GM18909 (cell line): ENCODE data around the gene PDCD6IP.
"Not testable (repeated sequence)": the region's sequence is repeated elsewhere in the genome, so short reads cannot be mapped to it uniquely, and the experiment has no call there.

Experiments
- ATAC-seq: cut with Tn5 transposase; IDR thresholded peaks from one replicate; pipeline ENCODE4 v1.9.1; 2021; ENCODE audit warnings: mild to moderate bottlenecking; ENCODE audit not compliant: unreplicated experiment, poor library complexity

The PDCD6IP gene

DNA sequence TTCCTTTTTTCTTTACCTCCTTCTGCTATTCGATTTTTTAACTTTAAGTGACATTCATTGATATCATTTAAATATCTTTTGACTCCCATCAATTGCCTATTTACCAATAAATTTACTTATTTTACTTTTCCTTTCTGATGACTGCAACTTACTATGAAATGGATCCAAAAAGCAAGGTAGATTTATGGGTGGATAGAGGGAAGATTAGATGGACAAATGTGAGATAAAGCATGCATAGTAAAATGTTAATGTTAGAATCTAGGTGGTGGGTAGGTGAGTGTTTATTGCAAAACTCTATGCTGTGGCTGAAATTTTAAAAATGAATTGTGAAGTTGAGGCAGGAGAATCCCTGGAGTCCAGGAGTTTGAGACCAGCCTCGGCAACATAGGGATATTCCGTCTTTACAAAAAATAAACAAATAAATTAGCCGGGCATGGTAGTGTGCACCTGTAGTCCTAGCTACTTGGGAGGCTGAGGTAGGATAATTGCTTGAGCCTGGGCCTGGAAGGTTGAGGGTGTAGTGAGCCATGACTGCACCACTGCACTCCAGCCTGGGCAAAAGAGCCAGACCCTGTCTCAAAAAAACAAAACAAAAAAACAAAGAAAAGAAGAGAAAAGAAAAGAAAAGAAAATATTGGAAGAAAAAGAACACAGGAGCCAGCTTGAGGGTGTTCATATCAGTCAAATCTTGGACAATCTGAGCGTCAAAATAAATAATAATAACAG, 6.1 kb upstream of the PDCD6IP start:
- no peak for ATAC-seq

DNA sequence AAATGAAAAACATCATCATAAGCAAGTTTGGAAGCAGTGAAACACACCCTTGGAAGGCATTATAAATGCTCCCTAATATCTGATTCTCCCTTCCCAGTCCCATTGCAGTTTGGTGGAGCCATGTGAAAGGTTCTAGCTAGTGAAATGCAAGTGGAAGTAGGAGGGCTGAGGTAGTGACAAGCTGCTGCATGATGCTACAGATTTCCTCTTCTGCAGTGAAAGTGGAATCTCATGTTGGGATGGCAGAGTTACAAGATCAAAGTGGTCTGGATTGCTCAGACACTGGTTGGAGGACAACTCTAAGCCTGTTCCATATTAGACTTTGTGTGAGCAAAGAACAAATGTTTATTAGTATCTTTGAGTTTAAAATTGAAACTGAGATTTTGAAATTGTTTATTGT, 3.3 kb upstream of the PDCD6IP start:
- no peak for ATAC-seq

DNA sequence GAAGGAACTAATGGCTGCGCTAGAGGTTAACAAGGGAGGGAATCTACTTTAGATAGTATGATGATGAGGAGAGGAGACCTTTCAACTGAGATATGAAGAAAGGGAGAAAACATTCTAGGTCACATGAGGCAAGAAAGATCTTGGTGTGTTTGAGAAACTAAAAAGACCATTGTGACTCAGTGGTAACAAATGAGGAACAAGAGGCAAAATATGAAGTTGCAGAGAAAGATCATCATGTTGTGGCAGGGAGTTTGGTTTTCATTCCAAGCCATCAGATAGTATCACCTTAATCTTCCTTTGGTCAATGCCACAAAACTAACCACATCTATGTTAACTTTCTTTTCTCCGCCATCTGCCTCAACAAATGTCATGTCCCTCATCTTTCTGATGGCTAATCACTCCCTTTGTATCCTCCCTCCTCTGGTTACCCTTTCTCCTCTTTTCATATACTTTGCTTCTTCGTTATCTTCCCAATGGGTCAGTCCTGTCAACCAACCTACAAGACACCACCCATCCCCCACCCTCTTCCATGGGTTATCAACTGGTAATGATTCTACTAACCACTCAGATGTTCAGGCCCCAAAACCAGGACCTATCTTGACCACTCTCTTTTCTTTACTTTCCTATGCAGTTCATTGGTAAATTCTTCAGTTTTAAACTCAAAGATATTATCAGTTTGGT, 2.4 kb upstream of the PDCD6IP start:
- ATAC-seq = no peak

DNA sequence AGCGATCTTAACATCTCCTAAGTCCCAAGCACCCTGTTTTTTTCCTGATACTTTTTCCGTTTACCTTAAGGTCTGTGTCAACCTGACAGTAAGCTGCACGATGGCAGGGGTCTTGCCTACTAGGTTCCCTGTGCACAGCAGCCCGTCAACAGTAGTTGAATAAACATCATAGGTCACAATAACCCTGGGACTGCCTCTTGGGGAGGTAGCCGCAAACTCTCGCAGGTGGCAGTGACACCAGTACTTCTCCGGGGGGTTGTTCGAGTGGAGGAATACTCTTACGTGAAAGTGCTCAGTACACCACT, 365 bp upstream of the PDCD6IP start:
- peak; percentile 61 for ATAC-seq

DNA sequence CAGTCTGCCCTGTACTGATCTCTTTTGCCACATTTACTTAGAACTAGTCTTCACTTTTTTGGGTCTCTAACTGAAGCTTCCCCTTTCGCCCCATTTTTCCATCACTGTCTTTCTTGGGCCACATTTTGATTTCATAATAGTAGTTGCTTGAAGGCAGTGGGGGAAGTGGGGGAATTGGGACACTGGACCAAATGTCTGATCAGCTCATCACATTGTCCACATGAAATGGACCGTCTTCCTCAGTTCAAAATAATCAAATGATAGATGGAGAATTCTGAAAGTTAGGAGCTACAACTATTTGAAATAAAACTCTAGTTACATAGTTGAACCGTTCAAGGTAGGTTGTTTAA, 747 bp downstream of the PDCD6IP start:
- no peak for ATAC-seq

DNA sequence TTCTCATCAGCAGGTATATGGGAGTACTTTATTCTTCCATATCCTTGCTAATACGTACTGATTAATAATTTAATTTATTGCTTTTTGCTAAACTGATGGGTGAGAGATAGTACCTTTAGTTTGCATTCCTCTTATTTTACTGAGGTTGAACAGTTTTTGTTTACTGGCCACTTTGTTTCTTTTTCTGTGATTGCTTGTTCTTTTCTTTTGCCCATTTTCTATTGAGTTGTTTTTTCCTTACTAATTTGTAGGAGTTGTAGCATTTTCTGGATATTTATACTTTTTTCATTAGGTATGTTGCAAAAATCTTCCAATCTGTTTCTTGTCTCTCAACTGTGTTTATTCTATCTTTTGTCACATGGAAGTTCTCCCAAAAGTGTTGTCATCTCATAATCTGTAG, 4.8 kb downstream of the PDCD6IP start:
- no peak for ATAC-seq

DNA sequence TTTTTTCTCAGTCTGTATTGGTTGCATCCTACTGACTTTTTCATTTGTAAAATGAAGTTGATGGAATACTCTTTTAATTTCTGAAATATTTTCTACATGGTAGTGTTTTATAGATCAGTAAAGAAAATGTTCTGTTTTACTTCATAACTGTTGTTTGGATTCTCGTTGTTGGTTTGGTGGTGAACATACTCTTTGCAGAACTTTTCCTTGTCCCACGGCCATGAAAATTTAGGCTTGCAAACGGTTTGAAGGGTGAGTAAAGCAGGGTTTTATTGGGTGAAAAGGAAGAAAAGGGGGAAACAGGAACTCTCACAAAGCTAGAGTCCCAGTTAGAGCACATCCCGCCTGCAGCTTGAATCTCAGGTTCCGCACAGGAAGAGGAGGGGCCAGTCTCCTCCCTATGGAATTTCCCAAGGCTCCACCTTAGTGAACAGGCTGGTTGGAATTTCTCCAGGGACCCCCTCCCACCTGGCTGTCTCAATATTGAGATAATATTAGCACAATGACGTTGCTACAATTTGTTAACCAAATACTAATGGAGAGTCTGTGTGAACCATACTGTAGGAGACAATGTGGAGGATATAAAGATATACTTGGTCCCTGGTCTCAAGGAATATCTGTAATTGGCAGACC, 5.6 kb downstream of the PDCD6IP start:
- ATAC-seq = no peak

DNA sequence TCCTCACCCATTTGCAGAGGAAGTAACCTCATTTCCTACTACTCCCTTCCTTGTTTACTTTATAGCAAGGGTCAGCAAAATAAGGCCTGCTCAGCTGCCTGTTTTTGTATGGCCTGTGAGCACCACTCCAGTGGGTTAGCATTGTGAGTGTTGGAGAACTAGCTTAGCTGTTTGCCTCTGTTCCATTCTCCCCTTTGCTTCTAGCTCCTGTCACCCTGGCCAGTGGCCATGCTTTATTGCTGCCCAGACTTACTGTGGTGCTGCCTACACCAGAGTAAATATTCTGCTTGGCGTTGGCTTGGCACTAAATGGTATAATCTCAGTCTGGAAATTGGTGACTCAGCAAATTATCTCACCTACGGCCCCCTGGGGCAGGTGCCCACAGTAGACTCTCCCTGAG, 8.8 kb downstream of the PDCD6IP start:
- no peak for ATAC-seq

DNA sequence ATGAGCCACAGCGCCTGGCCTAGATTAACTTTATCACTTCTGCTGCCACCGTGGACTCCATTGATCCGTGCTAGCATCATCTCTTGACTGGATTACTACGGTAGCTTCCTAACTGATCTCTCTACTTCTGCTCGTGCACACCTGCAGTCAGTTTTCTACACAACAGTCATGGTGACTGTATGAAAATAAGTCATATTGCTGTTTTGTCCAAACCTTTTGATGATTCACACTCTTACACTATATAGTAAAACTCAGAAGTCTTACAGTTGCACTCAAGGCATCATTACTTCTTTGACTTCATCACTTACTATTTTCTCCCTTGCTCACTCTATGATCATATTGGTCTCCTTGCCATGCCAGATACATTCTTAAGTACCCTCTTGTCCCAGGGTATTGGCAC, 10.1 kb downstream of the PDCD6IP start:
- ATAC-seq = no peak

DNA sequence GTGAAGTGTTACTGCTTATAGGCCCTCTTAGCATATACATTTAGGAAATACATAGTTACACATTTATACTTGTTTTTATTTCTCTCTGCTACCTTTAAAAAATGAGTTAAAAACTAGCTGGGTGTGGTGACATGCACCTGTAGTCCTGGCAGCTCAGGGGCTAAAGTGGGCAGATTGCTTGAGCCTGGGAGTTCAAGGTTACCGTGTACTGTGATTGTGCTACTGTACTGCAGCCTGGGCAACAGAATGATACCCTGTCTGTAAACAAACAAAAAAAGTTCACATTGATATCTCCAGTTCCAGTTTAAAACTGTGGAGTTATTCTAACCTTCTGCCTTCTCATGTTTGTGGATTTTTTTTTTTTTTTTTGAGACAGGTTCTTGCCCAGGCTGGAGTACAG, 12.1 kb downstream of the PDCD6IP start:
- ATAC-seq = no peak

DNA sequence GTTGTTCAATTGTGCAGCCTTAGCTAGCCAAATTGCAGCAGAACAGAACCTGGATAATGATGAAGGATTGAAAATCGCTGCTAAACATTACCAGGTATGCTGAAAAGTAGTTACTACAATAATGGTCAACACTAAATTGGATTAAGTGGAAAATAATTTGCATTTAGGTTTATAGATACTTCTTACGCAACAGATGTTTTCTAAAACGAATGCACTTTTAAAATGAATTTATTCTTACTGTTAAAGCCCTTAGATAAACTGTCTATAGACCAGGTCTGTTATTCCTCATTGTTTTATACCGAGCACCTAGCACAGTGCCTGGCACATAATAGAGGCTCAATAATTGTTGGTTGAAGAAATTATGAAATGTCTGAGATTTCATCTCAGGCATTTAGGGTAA, 23.6 kb downstream of the PDCD6IP start:
- no peak for ATAC-seq

DNA sequence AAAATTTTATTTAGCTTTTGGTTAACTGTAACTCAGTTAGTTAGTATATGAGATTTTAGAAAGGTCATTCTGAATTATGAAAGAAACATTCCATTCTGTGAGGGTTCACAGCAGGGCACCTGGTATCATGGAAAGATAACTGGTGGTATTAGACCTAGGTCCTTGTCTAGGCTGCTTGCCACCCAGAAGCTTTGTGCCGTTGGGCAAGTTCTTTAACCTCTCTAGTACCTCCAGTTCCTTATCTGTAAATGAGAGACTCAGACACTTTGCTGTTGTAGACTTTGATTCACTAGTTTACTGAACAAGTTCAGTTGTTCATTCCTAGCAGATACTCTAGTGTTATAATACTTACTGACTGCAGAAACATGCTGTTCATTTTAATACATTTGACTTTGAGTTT, 25.4 kb downstream of the PDCD6IP start:
- no peak for ATAC-seq

DNA sequence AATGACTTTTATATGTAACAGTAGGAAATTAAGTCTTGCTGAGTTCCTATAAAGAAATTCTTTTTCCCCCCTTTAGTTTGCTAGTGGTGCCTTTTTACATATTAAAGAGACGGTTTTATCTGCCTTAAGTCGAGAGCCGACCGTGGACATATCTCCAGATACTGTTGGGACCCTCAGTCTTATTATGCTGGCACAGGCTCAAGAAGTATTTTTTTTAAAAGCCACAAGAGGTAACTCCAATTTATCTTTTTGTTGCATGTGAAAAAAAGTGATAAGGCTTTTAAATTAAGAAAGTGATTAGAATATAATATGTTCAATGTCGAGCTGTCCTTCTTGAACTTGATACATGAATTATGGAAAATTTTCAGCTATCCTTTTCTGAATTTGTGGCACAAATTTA, 26.7 kb downstream of the PDCD6IP start:
- no peak for ATAC-seq

DNA sequence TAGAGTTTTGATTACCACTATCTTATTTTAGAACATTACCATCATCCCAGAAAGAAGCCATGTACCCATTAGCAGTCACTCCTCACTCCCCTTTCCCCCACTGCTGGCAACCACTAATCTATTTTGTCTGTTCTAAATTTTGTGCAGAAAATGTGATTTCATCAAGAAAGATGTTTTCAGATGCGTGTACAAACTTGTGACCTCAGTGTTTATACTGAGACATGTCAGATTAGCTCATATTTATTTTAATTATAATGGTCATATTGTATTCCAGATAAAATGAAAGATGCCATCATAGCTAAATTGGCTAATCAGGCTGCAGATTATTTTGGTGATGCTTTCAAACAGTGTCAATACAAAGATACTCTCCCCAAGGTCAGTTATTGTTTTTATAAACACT, 27.8 kb downstream of the PDCD6IP start:
- no peak for ATAC-seq

DNA sequence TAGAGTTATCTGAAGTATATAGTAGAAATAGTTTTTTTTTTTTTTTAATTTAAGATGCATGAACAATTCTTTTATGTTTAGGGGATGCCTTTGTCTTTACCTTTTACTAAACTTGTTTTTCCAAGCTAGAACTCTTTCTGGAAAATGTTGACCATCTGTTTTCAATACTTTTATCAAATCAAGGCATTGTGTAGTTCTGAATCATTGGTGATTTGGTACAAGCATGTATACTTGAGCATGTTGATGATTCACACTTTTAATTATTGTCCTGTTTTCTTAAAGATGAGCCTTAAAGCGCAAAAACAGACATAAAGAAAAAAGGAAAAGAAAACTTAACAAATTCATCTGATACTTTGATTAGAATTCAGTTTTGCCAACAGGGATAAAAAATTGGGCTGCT, 28.3 kb downstream of the PDCD6IP start:
- ATAC-seq = no peak

DNA sequence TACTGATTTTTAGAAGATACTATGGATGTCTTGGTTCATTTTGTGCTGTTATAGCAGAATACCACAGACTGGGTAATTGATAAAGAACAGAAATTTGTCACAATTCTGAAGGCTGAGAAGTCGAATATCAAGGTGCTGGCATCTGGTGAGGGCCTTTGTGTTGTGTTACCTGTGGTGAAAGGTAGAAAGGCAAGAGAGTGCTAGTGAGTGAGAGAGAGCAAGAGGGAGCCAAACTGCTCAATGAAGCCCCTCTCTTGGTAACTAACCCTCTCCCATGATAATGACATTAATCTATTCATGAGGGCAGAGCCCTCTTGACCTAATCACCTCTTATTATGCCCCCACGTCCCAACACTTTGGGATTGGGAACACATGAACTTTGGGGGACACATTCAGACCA, 31.3 kb downstream of the PDCD6IP start:
- ATAC-seq = no peak

DNA sequence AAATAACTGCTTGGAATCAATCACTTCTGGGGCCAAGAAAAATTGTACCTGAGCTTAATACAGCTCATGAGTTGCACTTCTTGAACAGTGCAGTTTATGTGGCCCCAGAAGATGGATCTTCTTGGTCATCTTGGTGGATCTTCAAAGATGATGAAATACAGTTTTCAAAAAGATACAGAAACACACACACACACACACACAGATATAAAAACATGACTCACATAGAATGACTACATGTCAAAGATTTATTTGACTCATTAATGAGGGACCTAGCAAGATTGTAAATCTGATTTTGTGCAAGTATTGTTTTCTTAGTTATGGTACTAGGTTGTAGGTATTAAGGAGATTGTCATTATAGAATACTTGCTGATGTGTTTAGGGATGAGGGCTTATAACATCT, 32.6 kb downstream of the PDCD6IP start:
- no peak for ATAC-seq

DNA sequence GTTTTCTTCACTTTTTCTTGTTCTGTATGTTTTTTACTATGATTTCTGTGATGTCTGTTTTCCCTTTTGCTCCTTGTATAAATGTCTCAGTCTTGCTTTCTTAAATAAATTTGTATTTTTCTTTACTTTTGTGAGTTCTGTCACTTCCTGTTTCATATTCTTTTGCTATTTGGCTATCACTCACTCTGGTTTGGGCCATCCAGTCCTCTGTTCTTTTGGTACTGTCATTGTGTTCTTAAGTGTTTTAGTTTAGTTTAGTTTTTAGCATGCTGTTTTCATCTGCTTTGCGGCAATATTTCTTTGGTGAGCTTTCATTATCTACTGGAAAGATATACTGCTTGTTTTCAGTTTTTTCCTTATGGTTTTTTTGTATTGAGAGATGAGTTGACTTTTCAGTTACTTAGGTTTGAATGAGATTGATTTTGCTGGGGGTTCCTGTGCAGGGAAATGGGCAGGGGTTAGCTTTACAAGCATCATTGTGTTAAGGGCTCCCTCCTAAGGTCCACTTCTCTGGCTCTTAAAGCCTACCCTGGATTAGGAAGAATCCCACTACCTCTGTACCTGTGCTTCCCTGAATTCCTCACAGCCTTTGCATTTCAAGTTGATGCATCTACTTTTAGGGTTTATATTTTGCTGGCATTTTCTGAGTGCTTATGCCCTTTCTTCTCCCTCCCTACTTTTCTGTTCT, 35.1 kb downstream of the PDCD6IP start:
- ATAC-seq = peak; percentile 37

DNA sequence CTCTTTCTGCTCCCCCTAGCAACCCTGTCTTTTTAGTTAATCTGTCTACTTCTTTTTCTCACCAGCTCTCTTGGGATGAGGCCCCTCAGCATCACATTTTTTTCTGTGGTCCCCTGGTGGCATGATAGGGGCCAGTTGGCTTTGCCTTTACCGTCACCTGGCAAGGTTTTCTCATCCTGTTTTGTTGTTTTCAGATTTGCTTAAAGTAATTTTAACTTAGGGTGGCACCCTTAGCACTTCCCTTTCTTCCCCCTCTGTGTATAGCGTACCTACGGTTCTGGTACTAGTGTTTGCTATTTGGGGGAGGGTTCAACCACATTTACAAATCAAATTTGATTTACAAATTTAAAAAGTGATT, 35.6 kb downstream of the PDCD6IP start:
- ATAC-seq = peak; percentile 57

DNA sequence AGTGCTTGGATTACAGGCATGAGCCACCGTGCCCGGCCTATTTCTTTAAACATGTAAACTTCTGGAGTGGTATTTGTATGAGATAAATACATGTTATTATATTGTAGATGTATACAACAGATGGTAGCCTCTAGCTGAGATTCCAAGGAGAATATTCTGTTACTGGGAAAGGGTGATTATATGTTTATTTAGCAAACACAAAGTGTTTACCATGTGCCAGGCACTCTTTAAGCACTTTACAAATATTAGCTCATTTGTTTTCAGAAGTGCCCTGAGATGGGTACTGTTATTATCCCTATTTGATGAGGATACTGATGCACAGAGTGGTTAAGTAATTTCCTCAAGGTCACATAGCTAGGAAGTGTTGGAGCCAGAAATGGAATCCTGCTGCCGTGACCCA, 38.8 kb downstream of the PDCD6IP start:
- ATAC-seq = not testable (repeated sequence)

DNA sequence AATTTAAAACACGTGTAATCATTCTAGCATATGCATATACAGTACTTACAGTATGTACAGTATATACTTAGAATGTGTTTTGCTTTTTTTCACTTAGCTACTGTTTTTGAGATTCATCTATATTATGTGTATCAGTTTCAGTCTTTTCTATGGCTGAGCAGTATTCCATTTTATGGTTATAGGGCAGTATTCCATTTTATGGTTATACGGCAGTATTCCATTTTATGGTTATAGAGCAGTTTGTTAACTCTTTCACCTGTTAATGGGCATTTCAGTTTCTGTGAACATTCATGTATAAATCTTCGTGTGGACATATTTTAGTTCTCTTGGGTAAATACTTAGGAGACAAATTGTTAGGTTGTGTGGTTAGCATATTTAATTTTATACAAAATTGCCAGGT, 40.9 kb downstream of the PDCD6IP start:
- ATAC-seq = no peak

DNA sequence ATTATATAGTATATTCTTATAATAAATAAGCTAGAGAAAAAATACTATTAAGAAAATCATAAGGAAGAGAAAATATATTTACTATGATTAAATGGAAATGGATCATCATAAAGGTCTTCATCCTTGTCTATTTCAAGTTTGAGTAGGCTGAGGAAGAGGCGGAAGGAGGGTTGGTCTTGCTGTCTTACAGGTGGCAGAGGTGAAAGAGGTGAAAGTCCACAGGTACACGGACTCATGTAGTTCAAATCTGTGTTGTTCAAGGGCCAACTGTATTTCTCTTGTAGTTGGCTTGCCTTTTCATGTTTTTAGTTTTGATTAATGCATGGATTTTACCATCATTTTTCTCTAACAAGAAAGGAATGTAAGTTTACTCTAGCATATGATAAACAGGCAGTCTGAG, 41.7 kb downstream of the PDCD6IP start:
- no peak for ATAC-seq
